HG03575 (cell line): ENCODE results near the gene MEX3A.
"Not testable (repeated sequence)": the region's sequence is repeated elsewhere in the genome, so short reads cannot be mapped to it uniquely, and the experiment has no call there.

Experiments used
- ATAC-seq: cut with Tn5 transposase; IDR thresholded peaks from one replicate; pipeline ENCODE4 v1.9.1; 2021; ENCODE audit not compliant: unreplicated experiment, insufficient number of reproducible peaks, low FRiP score; ENCODE audit errors: extremely low read depth

MEX3A gene

DNA sequence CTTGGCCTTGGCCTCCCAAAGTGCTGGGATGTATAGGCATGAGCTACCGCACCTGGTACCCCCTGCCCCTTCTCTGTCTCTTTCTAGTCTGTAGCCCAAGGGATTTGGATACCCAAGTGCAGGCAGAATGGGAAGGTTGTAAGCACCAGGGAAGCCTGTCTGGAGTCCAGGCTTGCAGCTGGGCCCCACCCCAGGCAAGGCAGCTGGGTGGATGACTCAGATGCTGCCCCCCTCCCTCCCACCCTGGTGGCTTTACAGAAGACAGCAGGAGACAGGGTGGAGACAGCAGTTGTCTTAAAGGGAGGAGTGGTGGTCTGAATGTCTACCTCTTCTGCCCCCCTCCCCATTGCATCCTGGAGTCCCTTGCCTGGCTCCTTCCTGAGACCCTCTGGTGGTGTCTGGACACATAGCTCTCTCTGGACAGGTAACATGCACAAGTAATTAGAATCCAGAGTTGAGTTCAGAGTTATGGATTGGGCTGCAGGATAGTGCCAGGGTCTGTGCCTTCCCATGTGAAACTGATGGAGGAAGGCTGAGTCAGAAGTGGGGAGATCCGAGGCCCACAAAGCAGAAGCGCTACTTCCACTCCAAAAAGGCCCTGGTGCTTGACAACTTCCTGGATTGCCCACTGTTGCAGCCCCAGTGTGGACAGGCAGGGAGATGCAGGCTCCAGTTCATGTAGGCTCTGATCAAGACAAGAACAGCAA is 37.4 kb upstream of the MEX3A start:
- no peak for ATAC-seq

DNA sequence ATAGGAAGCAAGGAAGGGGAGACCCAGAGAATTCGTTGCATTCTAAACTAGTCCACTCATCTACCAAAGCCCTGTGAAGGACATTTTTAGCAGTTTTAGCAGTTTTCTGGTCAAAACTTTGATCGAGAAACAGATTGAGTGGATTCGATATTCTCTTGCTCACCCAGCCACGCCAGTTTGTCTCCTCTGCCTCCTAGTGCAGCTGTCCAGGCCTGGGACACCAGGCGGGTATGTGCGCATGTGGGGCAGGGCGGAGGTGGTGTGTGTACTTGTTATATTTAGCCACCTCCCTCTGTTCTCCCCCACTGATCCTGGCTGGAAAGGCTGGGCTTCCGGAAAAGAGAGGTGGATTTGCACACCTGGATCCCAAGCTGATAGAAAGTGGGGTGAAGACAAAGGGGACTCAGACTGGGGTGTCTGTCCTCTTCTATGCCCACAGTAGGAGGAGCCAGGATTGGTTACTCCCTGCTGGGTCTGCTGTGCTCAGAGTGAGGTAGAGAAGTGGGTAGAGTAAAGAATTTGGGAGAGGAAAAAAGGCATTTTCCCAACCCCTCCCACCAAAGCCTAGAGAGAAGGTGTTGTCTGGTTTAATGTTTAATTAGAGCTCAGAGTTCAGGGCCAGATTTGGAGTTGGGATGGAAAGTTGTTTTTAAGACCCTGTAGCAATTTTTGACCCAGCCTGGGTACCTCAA is 36.1 kb upstream of the MEX3A start:
- no peak for ATAC-seq

DNA sequence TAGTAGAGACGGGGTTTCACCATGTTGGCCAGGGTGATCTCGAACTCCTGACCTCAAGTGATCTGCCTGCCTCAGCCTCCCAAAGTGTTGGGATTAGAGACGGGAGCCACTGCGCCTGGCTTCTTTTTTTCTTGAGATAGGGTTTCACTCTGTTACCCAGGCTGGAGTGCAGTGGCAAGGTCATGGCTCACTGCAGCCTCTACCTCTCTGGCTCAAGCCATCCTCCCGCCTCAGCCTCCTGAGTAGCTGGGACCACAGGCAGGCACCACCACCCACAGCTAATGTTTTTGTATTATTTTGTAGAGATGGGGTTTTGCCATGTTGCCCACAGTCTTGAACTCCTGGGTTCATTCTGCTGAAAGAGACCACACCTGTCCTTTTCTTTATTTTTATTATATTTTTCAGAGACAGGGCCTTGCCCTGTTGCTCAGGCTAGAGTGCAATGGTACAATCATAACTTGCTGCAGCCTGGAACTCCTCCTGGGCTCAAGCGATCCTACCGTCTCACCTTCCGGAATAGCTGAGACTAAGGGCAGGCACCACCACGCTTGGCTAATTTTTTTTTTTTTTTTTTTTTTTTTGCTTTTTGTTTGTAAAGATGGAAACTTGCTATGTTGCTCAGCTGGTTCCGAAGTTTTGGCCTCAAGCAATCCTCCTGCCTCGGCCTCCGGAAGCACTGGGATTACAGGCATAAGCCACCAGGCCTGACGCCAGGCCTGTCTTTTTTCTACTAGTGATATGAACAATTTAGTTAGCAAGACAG is 35.3 kb upstream of the MEX3A start:
- no peak for ATAC-seq

DNA sequence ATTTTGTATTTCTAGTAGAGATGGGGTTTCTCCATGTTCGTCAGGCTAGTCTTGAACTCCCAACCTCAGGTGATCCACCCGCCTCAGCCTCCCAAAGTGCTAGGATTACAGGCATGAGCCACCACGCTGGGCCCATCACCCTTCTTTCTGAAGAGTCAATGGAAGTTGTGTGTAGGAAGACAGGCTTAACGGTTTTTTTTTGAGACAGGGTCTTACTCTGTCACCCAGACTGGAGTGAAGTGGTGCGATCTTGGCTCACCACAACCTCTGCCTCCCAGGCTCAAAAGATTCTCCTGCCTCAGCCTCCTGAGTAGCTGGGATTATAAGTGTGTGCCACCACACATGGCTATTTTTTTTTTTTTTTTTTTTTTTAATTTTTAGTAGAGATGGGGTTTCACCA is 34.5 kb upstream of the MEX3A start:
- not testable (repeated sequence) for ATAC-seq

DNA sequence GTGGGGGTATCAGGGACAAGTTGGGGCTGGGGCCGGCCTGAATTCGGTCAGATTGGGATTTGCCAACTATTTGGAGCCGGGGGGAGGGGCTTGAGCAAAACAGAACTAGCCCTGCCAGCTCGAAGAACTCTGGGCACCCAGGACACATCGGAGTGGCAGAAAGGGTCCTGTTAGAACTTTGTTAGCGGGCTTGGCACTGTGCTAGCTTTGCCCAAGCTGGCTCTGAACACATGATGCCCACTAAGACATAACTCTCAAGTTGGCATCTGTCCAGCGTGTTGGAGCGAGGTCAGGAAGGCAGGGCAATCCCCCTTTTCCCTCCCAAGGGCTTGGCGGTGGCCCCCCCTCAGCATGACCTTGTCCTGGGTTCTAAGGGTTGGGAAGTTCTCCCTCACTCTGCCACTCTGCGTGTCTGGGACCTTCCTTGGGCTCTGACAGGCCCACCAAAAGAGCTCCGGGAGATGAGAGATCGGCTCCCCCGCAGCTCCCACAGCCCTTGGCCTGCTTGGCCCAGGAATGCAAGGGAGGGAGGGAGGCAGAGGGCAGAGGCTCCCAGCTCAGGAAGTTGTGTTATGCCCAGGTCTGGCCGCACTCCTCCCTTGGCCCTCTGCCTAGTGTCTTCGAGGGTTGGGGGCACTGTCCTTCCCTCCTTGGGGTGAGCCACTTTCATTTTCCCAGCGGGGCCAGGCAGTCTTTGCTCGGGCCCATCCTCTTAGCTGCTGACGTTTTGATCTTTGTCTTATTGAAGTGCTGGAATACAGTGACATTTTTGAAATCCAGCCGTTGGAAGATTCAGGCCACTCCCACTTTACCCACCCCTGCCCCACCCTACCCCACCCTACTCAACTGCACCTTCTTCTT is 33.5 kb upstream of the MEX3A start:
- ATAC-seq, result no peak

DNA sequence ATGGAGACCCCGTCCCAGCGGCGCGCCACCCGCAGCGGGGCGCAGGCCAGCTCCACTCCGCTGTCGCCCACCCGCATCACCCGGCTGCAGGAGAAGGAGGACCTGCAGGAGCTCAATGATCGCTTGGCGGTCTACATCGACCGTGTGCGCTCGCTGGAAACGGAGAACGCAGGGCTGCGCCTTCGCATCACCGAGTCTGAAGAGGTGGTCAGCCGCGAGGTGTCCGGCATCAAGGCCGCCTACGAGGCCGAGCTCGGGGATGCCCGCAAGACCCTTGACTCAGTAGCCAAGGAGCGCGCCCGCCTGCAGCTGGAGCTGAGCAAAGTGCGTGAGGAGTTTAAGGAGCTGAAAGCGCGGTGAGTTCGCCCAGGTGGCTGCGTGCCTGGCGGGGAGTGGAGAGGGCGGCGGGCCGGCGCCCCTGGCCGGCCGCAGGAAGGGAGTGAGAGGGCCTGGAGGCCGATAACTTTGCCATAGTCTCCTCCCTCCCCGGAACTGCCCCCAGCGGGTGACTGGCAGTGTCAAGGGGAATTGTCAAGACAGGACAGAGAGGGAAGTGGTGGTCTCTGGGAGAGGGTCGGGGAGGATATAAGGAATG is 32.8 kb upstream of the MEX3A start:
- ATAC-seq, result no peak

DNA sequence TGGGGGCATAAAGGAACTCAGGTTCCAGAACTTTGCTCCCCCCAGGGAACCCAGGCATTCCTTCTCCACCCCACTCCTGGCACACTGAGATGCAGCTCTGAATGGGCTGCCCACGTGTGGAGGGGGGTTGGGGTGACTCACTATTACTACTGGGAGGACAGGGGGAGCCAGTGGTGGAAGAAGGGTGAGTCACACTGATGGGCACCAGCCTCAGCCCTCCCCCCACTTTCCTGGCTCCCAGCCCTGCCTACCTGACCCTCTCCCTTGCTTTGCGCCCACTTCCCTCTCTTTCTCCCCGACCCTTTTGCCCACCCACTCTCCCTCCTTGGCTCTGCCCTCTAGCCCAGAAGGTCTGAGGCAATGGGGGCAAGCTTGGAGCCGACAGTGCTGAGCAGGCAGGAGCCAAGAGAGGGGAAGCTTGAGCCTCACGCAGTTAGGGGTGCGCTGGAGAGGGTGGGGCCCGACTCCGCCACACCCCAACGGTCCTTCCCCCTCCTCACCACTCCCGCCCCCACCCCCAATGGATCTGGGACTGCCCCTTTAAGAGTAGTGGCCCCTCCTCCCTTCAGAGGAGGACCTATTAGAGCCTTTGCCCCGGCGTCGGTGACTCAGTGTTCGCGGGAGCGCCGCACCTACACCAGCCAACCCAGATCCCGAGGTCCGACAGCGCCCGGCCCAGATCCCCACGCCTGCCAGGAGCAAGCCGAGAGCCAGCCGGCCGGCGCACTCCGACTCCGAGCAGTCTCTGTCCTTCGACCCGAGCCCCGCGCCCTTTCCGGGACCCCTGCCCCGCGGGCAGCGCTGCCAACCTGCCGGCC is 32.0 kb upstream of the MEX3A start, which contains the start of gene LMNA:
TSS of gene LMNA (plus strand) at position 611 of the 818 bp plus-strand sequence. CDS start 208 bp downstream, outside the sequence.
- no peak for ATAC-seq

DNA sequence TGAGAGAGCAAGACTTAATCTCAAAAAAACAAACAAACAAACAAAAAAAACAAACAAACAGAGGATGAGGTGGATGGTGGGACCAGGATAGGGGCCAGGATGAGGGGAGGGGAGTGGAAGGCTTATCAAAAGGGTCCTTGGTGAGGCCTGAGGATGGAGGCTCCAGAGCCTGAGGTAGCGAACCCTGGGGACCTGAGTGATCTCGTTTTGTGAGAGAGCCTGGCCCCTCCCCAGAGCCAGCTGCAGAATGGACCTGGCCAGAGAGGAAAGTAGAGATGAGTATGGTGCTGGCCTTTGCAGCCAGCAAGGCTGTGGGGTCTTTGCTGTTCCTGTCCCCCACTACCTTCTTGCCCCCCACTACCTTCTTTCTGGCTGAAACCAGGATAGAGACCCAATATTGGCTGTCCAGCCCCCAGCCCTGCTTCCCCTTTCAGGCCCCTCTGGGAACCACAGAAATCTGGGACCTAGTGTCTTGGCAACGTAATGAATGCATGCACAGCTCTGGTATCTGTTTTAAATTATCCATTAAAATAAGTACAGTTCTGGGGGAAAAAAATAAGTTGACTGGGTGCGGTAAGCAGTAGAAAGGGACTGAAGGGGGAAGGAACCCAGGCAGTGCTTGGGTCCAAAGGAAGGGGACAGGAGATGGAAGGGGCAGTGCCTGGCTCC is 31.2 kb upstream of the MEX3A start:
- ATAC-seq, result no peak

DNA sequence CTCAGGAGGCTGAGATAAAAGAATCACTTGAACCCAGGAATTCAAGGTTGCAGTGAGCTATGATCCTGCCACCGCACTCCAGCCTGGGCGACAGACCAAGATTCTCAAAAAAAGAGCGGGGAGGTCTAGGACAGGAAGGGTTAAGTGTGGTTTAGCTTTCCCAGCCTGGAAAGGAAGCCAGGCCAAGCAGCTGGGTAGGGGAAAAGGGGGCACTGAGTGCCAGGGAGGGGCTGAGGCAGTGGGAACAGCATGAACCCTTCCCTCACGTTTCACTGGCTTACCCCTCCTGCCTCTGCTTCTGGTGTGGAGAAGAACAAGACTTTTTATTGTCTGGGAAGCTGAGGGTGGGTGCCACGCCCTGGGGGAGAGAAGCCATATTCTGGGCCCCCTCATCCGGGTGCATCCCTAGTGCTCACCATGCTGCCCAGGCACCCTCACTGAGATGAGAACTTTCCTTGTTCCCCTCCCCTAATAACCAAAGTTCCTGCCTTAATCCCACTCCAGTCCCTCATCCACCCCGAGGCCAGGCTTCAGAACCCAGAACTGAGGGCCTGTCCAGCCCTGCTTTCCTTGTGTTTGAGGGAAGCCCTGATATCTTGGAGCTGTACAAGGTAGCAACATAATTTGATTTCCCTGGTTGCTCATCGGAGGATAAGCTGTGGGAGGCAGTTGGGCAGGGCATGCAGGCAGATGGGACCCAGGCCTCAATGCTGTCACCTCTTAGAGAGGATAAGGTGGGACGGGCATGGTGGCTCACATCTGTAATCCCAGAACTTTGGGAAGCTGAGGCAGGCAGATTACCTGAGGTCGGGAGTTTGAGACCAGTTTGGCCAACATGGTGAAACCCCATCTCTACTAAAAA is 30.2 kb upstream of the MEX3A start:
- ATAC-seq, result no peak

DNA sequence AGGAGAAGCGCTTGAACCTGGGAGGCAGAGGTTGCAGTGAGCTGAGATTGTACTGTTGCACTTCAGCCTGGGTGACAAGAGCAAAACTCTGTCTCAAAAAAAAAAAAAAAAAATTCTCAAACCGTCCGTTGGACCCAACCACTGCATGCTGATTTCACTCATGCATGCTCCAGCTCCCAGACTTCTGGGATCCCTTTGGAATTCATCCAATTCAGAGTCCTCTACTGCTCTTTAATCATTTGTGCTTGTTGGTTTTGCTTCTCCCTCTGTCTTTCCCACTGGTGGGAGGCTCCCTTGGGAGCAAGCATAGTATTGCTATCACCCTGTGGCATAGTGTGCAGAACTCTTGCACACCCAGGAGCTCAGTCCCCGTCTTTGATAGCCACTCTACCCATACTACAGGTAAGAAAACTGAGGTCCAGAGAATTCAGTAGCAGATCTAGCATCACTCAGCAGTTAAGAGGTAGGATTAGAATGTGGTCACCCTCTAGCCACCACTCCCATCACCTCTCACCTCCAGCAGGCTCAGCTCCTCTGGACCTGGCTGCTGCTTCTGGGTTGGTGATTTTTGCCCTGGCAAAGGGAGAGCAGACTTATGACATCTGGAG is 29.2 kb upstream of the MEX3A start:
- ATAC-seq, result no peak

DNA sequence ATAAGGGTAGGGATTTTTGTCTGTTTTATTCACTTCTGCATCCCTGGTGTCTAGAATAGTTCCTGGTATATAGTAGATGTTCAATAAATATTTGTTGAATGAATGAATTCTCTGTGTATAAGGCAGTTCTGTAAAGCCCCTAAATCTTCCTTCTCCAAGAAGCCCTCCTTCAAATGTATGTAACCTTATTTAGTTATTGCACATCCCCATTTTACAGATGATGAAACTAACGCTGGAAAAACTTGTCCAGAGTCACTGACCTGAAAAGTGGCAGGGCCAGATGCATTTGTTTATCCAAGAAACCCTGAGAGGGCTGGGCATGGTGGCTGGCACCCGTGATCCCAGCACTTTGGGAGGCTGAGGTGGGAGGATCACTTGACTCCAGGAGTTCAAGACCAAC is 28.0 kb upstream of the MEX3A start:
- no peak for ATAC-seq

DNA sequence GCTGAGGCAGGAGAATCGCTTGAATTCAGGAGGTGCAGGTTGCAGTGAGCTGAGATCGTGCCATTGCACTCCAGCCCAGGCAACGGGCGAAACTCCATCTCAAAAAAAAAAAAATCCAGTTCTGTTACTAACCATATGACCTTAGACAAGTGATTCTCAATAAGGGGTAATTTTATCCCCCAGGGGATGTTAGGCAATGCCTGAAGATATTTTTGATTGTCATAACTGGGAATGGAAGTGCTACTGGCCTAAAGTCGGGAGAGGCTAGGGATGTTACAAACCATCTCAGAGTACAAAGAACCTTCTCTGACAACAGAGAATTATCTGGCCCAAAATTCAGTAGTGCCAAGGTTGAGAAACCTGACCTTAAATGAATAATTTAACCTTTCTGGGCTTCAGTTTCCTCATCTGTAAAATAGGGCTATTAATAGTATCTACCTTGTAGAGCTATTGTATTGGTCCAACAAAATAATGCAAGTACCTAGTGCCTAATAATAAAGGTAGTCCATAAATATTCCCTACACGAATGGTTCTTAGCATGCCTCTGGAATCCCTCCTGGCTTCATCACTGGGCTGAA is 26.5 kb upstream of the MEX3A start:
- ATAC-seq, result no peak

DNA sequence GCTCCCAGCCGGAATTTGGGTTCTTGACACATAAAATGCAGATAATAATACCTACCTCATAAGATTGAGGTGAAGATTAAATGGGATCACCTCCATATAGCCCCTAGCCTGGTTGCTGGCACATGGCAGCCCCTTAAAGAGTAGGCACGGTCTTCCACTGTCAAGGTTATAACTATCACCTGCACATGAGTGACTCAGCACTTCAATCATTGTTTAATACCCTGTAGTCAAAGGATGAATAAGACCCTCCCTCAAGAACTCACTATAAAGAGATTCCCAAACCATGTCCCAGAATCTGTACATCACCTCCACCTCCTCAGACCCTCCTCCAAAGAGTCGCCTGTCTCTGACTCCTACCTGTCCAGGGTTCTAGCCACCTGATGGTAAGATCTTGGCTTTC is 25.8 kb upstream of the MEX3A start:
- ATAC-seq, result no peak

DNA sequence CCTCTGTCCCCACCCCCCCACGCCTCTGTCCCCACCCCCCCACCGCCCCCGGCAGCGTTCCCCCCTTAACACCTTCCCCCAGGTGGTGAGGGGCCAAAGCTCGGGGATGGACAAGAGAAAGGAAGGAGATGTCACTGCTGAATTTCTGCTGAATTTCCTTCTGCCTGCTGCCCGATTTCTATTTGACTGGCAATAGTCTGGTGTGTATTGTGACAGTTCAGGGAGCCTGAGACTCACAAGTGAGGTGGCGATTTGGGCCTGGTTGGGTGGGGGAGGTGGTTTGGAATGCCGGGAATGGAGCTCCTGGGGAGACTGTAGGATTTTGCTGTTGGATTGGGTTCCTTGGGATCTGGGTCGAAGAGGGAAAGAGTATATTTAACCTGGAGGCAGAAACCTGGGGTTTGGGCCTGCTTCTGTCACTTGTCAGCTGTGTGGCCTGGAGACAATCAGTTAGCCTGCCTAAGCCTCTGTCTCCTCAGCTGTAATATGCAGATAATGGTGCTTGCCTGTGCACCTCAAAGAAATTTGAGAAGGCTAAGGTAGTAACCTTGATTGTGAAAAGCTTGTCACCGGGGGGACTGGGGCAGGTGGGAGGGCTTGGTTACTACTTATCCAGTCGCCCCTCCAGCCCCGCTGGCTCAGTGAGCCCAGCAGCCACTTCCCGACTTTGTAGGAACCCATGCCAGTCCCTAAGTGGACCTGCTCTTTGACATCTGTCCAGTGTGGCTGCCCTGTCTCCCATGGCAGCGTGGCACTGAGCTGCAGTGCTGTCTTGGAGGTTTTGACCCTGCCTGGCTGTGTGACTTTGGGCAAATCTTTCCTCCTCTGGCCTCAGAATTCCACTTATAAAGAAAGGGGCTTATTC is 24.6 kb upstream of the MEX3A start:
- ATAC-seq, result no peak
